Vagina (tissue), 2 donors: Measurements from ENCODE around the gene AMDHD1. TPM values are rescaled to one million over a fixed set of nuclear protein-coding genes. Genes with fewer than 3 reads are reported as not detected.

Experiments
- DNase-seq, 2 donors: peaks; one replicate each; pipeline ENCODE4 v3.0.0-alpha.2; 2017; ENCODE audit errors: extremely low spot score in 2 of 2
- H3K27ac ChIP-seq: fragments of 200-600 bp; sonication (generic); one replicate; pipeline ENCODE4 v1.5.1; 2019
- H3K27me3 ChIP-seq: fragments of 200-600 bp; sonication (generic); one replicate; pipeline ENCODE4 v1.5.1; 2019
- H3K36me3 ChIP-seq, 2 donors: fragments of 200-600 bp; sonication (generic); one replicate each; pipeline ENCODE4 v1.5.1; 2017 to 2019
- H3K4me1 ChIP-seq: fragments of 200-600 bp; sonication (generic); one replicate; pipeline ENCODE4 v1.5.1; 2019
- H3K4me3 ChIP-seq, 2 donors: fragments of 200-600 bp; sonication (generic); 1 replicate in 1 of 2; 2 replicates in 1 of 2; pipeline ENCODE4 v1.5.1; 2016 to 2019
- H3K9me3 ChIP-seq: fragments of 200-600 bp; sonication (generic); one replicate; pipeline ENCODE4 v1.5.1; 2019
- POLR2A ChIP-seq, 2 donors: fragments of 450-650 bp; IDR thresholded peaks; one replicate each; pipeline ENCODE4 v1.6.1; 2017; ENCODE audit warnings: antibody characterized with exemption in 2 of 2, mild to moderate bottlenecking in 2 of 2, moderate library complexity in 2 of 2
- POLR2AphosphoS5 ChIP-seq, 2 donors: sonication (generic); formaldehyde crosslinking; IDR thresholded peaks; one replicate each; pipeline ENCODE4 v1.9.0; 2017; ENCODE audit warnings: antibody characterized with exemption in 2 of 2, mild to moderate bottlenecking in 2 of 2, low read depth in 1 of 2; ENCODE audit not compliant: insufficient read depth in 1 of 2
- intact Hi-C: fragments of 100-400 bp; cut with DNase I; formaldehyde crosslinking; loops from one replicate; pipeline ENCODE4 v1.15.1; 2023
- total RNA-seq: library from RNA; depleted of rRNA; stranded (reverse); fragments of >200 nt; gene quantifications from one replicate; pipeline ENCODE4 v1.2.3, GENCODE V29; 2016
- TF ChIP-seq, protein P1 (sequence below), 3 experiments: fragments of 450-650 bp in 2 of 3; fragments of 200-600 bp in 1 of 3; sonication (generic) in 1 of 3; IDR thresholded peaks; one replicate each; pipeline ENCODE4 v1.5.1; 2017 to 2019; ENCODE audit warnings: antibody characterized with exemption in 3 of 3, mild to moderate bottlenecking in 2 of 3, moderate library complexity in 2 of 3

The AMDHD1 gene
- total RNA-seq, 1 donor from 2014 or later, result 0.49 TPM

DNA sequence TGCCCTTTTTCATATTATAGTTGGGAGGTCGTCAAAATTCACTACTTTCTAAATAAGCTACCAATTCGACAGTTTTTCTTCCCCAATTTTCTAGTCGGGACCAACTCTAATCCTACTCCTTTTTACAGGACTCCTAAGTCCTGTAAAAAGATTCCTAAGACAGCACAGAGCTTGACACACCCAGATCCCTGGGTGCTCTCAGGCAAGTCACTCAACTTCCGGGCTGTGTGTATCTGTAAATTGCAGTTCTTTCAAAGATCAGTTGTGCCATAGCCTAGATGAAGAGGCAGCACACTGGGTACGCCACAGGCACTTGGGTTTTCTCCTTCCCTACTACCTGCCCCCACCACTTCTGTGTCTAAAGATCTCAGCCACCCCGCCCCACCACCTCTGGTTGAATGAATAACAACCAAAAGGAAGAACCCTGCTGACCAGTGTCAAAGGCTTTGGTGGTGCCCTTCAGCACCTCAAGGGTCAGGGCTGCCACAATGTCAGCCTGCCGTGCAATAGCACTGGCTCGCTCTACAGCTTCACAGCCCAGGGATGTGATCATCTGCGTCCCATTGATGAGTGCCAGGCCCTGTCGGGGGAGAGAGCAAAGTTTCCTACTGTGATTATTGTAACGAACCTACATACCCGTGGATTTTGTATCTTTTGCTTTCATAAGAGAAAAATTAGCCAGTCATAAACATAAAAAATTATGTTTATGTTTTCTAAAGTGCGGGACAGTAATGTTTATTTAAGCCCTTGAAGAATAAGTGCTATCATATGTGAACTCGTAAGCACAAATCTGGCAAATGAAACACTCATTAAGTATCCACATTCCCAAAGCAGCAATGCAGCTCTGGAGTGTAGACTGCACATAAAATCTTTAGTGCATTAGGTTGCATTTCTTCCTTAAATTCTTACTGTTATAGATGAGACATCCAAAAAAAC is 43.8 kb downstream of the AMDHD1 start:
- intact Hi-C loops, result no loop called here
- no peaks in the 10 kb centered on the region for H3K36me3 ChIP-seq
- H3K27ac ChIP-seq, result no peak overlapping the region
- no peak for TF ChIP-seq POLR2AphosphoS5 (IDR thresholded peaks at IDR 0.05; ENCODE audit: insufficient read depth in 1 of 2, low read depth in 1 of 2)
- no peak for TF ChIP-seq POLR2A (IDR thresholded peaks at IDR 0.05)
- TF ChIP-seq, protein P1, sequence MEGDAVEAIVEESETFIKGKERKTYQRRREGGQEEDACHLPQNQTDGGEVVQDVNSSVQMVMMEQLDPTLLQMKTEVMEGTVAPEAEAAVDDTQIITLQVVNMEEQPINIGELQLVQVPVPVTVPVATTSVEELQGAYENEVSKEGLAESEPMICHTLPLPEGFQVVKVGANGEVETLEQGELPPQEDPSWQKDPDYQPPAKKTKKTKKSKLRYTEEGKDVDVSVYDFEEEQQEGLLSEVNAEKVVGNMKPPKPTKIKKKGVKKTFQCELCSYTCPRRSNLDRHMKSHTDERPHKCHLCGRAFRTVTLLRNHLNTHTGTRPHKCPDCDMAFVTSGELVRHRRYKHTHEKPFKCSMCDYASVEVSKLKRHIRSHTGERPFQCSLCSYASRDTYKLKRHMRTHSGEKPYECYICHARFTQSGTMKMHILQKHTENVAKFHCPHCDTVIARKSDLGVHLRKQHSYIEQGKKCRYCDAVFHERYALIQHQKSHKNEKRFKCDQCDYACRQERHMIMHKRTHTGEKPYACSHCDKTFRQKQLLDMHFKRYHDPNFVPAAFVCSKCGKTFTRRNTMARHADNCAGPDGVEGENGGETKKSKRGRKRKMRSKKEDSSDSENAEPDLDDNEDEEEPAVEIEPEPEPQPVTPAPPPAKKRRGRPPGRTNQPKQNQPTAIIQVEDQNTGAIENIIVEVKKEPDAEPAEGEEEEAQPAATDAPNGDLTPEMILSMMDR (IDR thresholded peaks at IDR 0.05), result no peak
- H3K9me3 ChIP-seq, result no peaks in the 10 kb centered on the region
- no peaks in the 10 kb centered on the region for H3K27me3 ChIP-seq
- H3K4me1 ChIP-seq, result no peaks in the 10 kb centered on the region
- no peak overlapping the region for H3K4me3 ChIP-seq
- peak in 1 of 2 donors; percentile 77 for DNase-seq

DNA sequence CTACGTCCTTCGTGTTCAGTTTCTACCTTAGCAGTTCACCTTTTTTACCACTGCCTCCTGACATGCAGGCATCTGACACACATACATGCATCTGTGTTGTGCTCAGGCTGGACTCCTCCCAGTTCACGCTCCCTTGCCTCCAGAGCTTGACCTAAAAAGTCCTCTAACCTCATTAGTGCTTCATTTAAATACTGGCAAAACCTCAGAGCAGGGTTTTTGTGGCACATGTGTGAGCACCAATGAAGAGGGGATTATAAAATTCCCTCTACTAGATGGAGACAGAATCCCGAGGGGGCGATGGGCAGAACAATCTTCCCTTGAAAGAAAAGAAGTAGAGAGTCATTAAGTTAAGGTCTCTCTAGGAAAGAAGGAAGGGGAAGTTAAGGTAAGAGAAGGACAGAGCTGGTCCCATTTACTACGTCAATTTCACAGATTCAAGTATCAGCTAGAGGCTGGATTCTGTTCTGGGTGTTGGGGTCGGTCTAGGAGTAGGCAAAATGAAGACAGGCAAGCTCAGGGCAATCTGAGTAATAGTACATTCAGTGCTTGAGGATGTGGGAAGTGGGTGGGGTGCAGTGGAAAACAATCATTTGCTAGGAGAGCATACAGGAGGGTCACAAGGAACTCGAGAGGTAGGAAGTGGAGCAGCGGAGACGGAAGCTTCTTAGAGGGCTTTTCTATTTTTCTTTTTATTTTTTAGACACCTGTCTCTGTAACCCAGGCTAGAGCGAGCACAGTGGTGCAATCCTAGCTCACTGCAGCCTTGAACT is 45.6 kb downstream of the AMDHD1 start:
- no peaks in the 10 kb centered on the region for H3K36me3 ChIP-seq
- no peaks in the 10 kb centered on the region for H3K4me1 ChIP-seq
- H3K4me3 ChIP-seq, result no peak overlapping the region
- DNase-seq, result peak in 1 of 2 donors; percentile 40
- no peak overlapping the region for H3K27ac ChIP-seq
- H3K9me3 ChIP-seq, result no peaks in the 10 kb centered on the region
- intact Hi-C loops, result no loop called here
- TF ChIP-seq POLR2A (IDR thresholded peaks at IDR 0.05), result no peak
- no peak for TF ChIP-seq POLR2AphosphoS5 (IDR thresholded peaks at IDR 0.05; ENCODE audit: insufficient read depth in 1 of 2, low read depth in 1 of 2)
- TF ChIP-seq, protein P1 (IDR thresholded peaks at IDR 0.05), result no peak
- no peaks in the 10 kb centered on the region for H3K27me3 ChIP-seq

DNA sequence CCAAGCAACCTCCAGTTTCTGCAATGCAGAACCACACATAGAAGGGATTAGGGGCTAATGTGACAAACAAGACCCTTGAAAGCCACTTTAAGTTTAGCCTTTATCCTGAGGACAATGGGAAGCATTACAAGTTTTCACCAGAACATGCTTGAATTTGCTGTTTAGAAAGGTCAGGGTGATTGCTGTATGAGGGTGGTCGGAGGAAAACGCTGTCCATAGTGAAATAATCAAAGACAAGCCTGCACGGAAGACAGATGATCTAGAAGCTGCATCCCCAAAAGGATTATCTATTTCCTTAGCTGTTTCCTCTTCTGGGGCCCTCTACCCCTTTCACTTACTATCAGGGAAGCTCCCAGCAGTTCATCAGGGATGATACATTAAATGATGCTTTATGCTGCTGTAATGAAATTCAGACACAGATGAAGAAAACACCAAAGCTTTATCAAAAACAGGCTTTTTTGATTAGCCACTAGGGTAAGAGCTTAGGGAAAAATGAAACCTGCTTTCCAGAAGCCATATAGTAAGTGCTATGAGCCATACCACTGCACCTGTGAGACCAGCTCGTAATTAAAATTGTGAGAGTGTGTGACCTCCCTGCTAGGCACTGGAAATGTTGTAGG is 46.5 kb downstream of the AMDHD1 start:
- intact Hi-C loops, result no loop called here
- no peaks in the 10 kb centered on the region for H3K4me1 ChIP-seq
- no peak overlapping the region for H3K4me3 ChIP-seq
- no peak for TF ChIP-seq POLR2AphosphoS5 (IDR thresholded peaks at IDR 0.05; ENCODE audit: insufficient read depth in 1 of 2, low read depth in 1 of 2)
- TF ChIP-seq, protein P1 (IDR thresholded peaks at IDR 0.05), result no peak
- TF ChIP-seq POLR2A (IDR thresholded peaks at IDR 0.05), result no peak
- no peaks in the 10 kb centered on the region for H3K36me3 ChIP-seq
- no peak overlapping the region for H3K27ac ChIP-seq
- H3K27me3 ChIP-seq, result no peaks in the 10 kb centered on the region
- no peaks in the 10 kb centered on the region for H3K9me3 ChIP-seq
- no peak for DNase-seq

DNA sequence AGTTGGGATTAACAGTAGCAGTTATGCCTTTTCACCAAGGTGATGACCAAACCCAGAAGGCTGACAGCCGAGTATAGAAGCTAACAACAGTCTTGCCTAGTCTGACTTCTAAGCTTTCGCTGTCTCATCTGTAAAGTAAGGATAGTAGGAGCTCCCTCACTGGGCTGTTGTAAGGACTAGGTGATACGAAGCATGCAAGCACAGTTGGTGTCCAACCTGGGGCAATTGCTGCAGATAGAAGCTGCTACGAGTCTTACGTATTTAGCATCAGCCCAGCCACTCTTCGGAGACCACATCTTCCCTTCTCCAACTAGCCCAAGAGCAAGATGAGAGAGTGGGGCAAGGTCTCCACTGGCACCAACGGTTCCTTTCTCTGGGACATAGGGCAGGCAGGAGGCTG is 47.0 kb downstream of the AMDHD1 start:
- Histone ChIP-seq H3K9me3 (no peaks in the 10 kb centered on the region), H3K4me1 (no peaks in the 10 kb centered on the region), H3K27me3 (no peaks in the 10 kb centered on the region), H3K36me3 (no peaks in the 10 kb centered on the region), H3K27ac (no peak overlapping the region), H3K4me3 (no peak overlapping the region)
- TF ChIP-seq, protein P1 (IDR thresholded peaks at IDR 0.05), result no peak
- TF ChIP-seq POLR2AphosphoS5 (IDR thresholded peaks at IDR 0.05; ENCODE audit: insufficient read depth in 1 of 2, low read depth in 1 of 2), result no peak
- TF ChIP-seq POLR2A (IDR thresholded peaks at IDR 0.05), result no peak
- peak in 1 of 2 donors; percentile 40 for DNase-seq
- intact Hi-C loops, result no loop called here
